T-cell (primary cell): ENCODE measurements around the gene ROGDI. TPM values are rescaled to one million over a fixed set of nuclear protein-coding genes. Genes with fewer than 3 reads are reported as not detected.
"Not testable (repeated sequence)": the region's sequence is repeated elsewhere in the genome, so short reads cannot be mapped to it uniquely, and the experiment has no call there.

ENCODE experiments used
- ATAC-seq, 4 experiments: fragments of 200-7000 bp in 3 of 4; fragments of 150-1000 bp in 1 of 4; cut with Tn5 transposase; replicated peaks in 1 of 4; 1 replicate in 3 of 4; 2 replicates in 1 of 4; pipeline ENCODE4 v1.10.0; 2021; ENCODE audit warnings: moderate library complexity in 3 of 4, mild to moderate bottlenecking in 2 of 4, moderate number of reproducible peaks in 1 of 4
- CTCF ChIA-PET, 2 donors: fragments of 300-600 bp; sonication (Branson Sonifier 250); formaldehyde crosslinking; loops; one replicate each; lab custom pipeline; 2022; ENCODE audit warnings: antibody characterized with exemption in 2 of 2; lab: Charles Lee
- POLR2A ChIA-PET, 2 donors: fragments of 300-600 bp; sonication (Branson Sonifier 250); formaldehyde crosslinking; loops; one replicate each; lab custom pipeline; 2022; ENCODE audit warnings: antibody characterized with exemption in 2 of 2; lab: Charles Lee
- DNase-seq, 35 experiments: peaks; one replicate each; pipeline versions ENCODE4 v3.0.0 to v3.0.0-alpha.2; 2013 to 2023
- H3K27ac ChIP-seq: one replicate; pipeline ENCODE4 v1.5.1; 2013; ENCODE audit warnings: low read length
- H3K27me3 ChIP-seq, 2 experiments: replicated peaks in 1 of 2; 1 replicate in 1 of 2; 2 replicates in 1 of 2; pipeline versions ENCODE4 v1.6.1 to v1.7.0; 2013; ENCODE audit warnings: low read length in 1 of 2, mixed read lengths in 1 of 2; ENCODE audit not compliant: control insufficient read depth in 2 of 2, insufficient read depth in 2 of 2; ENCODE audit errors: extremely low read depth in 1 of 2
- H3K36me3 ChIP-seq, 2 donors: 1 replicate in 1 of 2; 2 replicates in 1 of 2; pipeline versions ENCODE4 v1.6.1 to v1.7.0; 2013; ENCODE audit warnings: low read length in 1 of 2; ENCODE audit not compliant: control insufficient read depth in 2 of 2, insufficient read depth in 1 of 2; ENCODE audit errors: extremely low read depth in 1 of 2
- H3K4me1 ChIP-seq, 2 experiments: 1 replicate in 1 of 2; 2 replicates in 1 of 2; pipeline versions ENCODE4 v1.6.1 to v1.7.0; 2013; ENCODE audit warnings: low read length in 2 of 2, mixed read lengths in 1 of 2; ENCODE audit not compliant: insufficient read depth in 2 of 2, control insufficient read depth in 1 of 2; ENCODE audit errors: extremely low read depth in 1 of 2
- H3K4me3 ChIP-seq, 2 donors: 1 replicate in 1 of 2; 2 replicates in 1 of 2; pipeline versions ENCODE4 v1.5.1 to v1.7.0; 2013; ENCODE audit warnings: mild to moderate bottlenecking in 2 of 2, low read length in 1 of 2, moderate library complexity in 1 of 2; ENCODE audit not compliant: control insufficient read depth in 1 of 2; ENCODE audit errors: extremely low read depth in 1 of 2
- H3K9me3 ChIP-seq: 2 replicates; pipeline ENCODE4 v1.7.0; 2013
- H3K27ac Mint-ChIP-seq, 2 donors: one replicate each; pipeline ENCODE4 v1.8.0; 2020 to 2021; ENCODE audit warnings: mild to moderate bottlenecking in 2 of 2, mixed read lengths in 2 of 2
- H3K27me3 Mint-ChIP-seq, 2 donors: one replicate each; pipeline ENCODE4 v1.8.0; 2021 to 2022; ENCODE audit warnings: mixed read lengths in 2 of 2
- H3K36me3 Mint-ChIP-seq: one replicate; pipeline ENCODE4 v1.8.0; 2021; ENCODE audit warnings: mixed read lengths
- H3K4me1 Mint-ChIP-seq, 3 donors: one replicate each; pipeline ENCODE4 v1.8.0; 2020 to 2022; ENCODE audit warnings: mixed read lengths in 3 of 3, mild to moderate bottlenecking in 1 of 3
- H3K4me3 Mint-ChIP-seq, 3 donors: one replicate each; pipeline ENCODE4 v1.8.0; 2020 to 2022; ENCODE audit warnings: mild to moderate bottlenecking in 3 of 3, mixed read lengths in 3 of 3, moderate library complexity in 3 of 3
- H3K9me3 Mint-ChIP-seq, 3 donors: one replicate each; pipeline ENCODE4 v1.8.0; 2020 to 2022; ENCODE audit warnings: mixed read lengths in 3 of 3
- WGBS: methylation state at CpG from one replicate; pipeline ENCODE4 v1.1.5; 2013; ENCODE audit warnings: missing lambda C conversion rate; ENCODE audit not compliant: insufficient coverage; 5-methylcytosine and 5-hydroxymethylcytosine counted together
- total RNA-seq, 35 experiments: library from RNA in 6 of 35; stranded (reverse) in 6 of 35; fragments of 120-200 nt in 1 of 35; gene quantifications; one replicate each; pipeline versions ENCODE4 v1.2.1 to v1.2.4 and lab custom pipeline; 2013 to 2026

ROGDI gene
- total RNA-seq, 5 donors from 2014 or later (not counting 1 experiment from before 2014, with no cell fraction given), result 12.1 to 20.2 (median 13.2) TPM

DNA sequence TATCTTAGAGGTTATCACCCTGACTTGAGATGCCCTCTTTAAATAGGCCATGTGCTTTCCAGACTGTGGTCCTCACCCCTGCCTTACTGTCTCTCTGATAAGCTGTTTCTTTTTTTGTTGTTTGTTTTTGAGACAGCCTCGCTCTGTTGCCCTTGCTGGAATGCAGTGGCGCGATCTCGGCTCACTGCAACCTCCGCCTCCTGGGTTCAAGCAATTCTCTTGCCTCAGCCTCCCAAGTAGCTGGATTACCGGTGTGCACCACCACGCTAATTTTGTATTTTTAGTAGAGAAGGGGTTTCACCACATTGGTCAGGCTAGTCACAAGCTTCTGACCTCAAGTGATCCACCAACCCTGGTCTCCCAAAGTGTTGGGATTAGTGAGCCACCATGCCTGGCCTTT, 13.5 kb downstream of the ROGDI start:
- Mint-ChIP-seq H3K4me1 (no peaks in the 10 kb centered on the region), H3K36me3 (no peaks in the 10 kb centered on the region), H3K27me3 (peaks cover 0 to 2% of the 10 kb centered on the region in 2 donors), H3K27ac (no peak overlapping the region), H3K4me3 (no peak overlapping the region), H3K9me3 (no peaks in the 10 kb centered on the region)
- peak in 1 of 4 experiments; percentile 42 for ATAC-seq
- H3K27ac ChIP-seq, result no peak overlapping the region
- WGBS, result 100% methylated on average over 1 of the region's 7 CpGs
- POLR2A ChIA-PET, result interaction anchor here in 1 of 2 donors (0.7 kb wide), 1 partner anchor 78 kb away, joined by 3 read pairs; no protein-coding TSS in a partner anchor
- no peaks in the 10 kb centered on the region for H3K4me1 ChIP-seq
- H3K36me3 ChIP-seq, result no peaks in the 10 kb centered on the region
- H3K27me3 ChIP-seq, result peaks cover 0 to 7% of the 10 kb centered on the region in 2 experiments
- H3K9me3 ChIP-seq, result no peaks in the 10 kb centered on the region
- no peak overlapping the region for H3K4me3 ChIP-seq
- CTCF ChIA-PET, result interaction anchor here in 1 of 2 donors (0.6 kb wide), 1 partner anchor 302 kb away, joined by 4 read pairs; no protein-coding TSS in a partner anchor
- no peak for DNase-seq

DNA sequence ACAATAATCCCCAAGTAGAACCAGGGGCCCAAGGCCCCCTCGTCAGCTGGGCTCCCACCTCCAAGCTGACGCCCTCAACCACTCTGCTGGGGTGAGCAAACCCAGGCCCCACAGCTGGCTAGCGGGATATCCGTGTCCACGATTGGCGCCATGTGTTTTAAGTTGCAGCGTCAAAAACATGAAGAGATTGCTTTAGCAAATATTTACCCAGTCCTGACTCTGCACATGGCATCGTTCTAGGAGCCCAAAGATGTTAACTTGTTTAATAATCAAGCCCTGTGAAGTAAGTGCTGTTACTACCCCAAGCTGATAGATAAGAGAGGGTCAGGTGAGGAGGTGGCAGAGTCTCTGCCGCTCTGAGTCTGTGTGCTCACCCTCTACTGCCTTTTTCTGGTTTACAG, 13.9 kb downstream of the ROGDI start:
- H3K4me3 Mint-ChIP-seq, result no peak overlapping the region
- H3K27me3 Mint-ChIP-seq, result peaks cover 0 to 2% of the 10 kb centered on the region in 2 donors
- no peaks in the 10 kb centered on the region for H3K9me3 Mint-ChIP-seq
- Histone ChIP-seq H3K27ac (no peak overlapping the region), H3K4me1 (no peaks in the 10 kb centered on the region), H3K36me3 (no peaks in the 10 kb centered on the region), H3K9me3 (no peaks in the 10 kb centered on the region), H3K4me3 (no peak overlapping the region), H3K27me3 (peaks cover 0 to 9% of the 10 kb centered on the region in 2 experiments)
- no peaks in the 10 kb centered on the region for H3K36me3 Mint-ChIP-seq
- POLR2A ChIA-PET, result interaction anchor here in 1 of 2 donors (0.7 kb wide), 1 partner anchor 78 kb away, joined by 3 read pairs; no protein-coding TSS in a partner anchor
- DNase-seq, result no peak
- no peaks in the 10 kb centered on the region for H3K4me1 Mint-ChIP-seq
- 64% methylated on average over 2 of the region's 9 CpGs for WGBS
- H3K27ac Mint-ChIP-seq, result no peak overlapping the region
- CTCF ChIA-PET, result no interaction called here
- ATAC-seq, result no peak

DNA sequence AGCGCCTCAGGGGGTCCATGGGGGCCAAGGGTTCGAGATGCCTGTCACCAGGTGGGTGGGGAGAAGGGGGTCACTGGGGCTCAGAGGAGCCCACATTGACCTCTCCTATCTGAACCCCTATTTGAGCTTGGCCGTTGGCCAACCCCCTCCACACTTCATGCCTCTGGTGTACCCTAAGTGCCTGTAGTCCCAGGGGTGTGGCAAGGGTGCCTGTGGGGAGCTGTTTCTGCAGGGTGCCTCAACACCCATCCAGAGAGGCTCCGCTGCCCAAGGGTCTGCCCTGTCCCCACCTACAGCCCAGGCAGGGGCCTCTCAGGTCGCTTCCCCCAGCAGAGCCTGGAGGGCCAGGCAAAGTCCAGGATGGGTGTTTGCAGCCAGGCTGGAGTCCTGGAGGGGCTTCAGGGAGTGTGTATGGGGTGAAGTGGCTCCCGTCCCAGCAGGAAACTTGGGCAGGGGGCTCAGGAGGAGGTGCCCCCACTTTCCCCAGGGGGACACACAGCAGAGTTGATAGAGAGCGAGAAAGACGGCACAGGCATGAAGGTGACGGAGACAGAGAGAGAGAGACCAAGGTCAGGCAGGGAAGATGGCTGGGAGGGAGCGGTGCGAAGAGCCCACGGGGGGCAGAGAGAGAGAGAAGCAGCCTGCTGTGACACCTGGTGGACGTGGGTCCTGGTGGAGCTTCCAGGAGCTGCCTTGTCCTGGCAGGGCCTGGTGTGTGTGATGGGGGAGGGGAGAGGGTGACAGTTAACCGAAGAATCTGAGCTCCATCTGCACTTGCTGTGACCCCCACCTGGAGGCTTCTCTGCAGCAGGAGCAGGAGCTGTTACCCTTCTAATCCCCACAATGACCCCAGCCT, 14.6 kb downstream of the ROGDI start, which contains the start of gene SEPTIN12:
Gene SEPTIN12 (minus strand): TSS at position 719 of the 856 bp plus-strand sequence. CDS start 700 bp downstream, at position 19.
- no peaks in the 10 kb centered on the region for H3K36me3 ChIP-seq
- no peak within 1 kb of the TSS for H3K4me3 ChIP-seq
- ChIA-PET POLR2A (no interaction called here), CTCF (no interaction called here)
- ATAC-seq (no peak), DNase-seq (no peak)
- 84% methylated on average over 8 of the region's 14 CpGs for WGBS
- peak within 1 kb of the TSS in 1 of 2 donors; percentile 8 for H3K27ac Mint-ChIP-seq
- H3K4me3 Mint-ChIP-seq, result no peak within 1 kb of the TSS
- no peaks in the 10 kb centered on the region for H3K9me3 ChIP-seq
- peaks cover 0 to 2% of the 10 kb centered on the region in 2 donors for H3K27me3 Mint-ChIP-seq
- no peaks in the 10 kb centered on the region for H3K36me3 Mint-ChIP-seq
- H3K4me1 Mint-ChIP-seq, result no peaks in the 10 kb centered on the region
- peaks cover 0 to 9% of the 10 kb centered on the region in 2 experiments for H3K27me3 ChIP-seq
- H3K9me3 Mint-ChIP-seq, result no peaks in the 10 kb centered on the region
- H3K27ac ChIP-seq, result no peak within 1 kb of the TSS
- H3K4me1 ChIP-seq, result no peaks in the 10 kb centered on the region

DNA sequence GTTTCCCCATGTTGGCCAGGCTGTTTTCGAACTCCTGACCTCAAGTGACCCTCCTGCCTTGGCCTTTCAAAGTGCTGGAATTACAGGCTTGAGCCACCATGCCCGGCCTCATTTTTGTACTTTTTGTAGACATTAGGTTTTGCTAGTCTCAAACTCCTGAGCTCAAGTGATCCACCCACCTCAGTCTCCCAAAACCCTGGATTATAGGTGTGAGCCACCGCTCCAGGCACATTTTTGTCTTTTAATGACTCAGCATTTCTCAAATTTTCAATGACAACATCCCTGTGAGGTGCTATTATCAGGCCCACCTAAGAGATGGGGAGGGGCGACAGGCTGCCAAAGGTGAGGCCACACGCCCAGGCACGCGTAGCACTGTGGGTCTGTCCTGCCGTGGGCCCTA, 15.4 kb downstream of the ROGDI start:
- ATAC-seq, result no peak
- Histone ChIP-seq H3K4me1 (no peaks in the 10 kb centered on the region), H3K9me3 (no peaks in the 10 kb centered on the region), H3K36me3 (no peaks in the 10 kb centered on the region), H3K27me3 (peaks cover 0 to 9% of the 10 kb centered on the region in 2 experiments), H3K4me3 (no peak overlapping the region), H3K27ac (no peak overlapping the region)
- Mint-ChIP-seq H3K27ac (no peak overlapping the region), H3K9me3 (no peaks in the 10 kb centered on the region), H3K4me1 (no peaks in the 10 kb centered on the region), H3K27me3 (peaks cover 0 to 2% of the 10 kb centered on the region in 2 donors), H3K36me3 (no peaks in the 10 kb centered on the region), H3K4me3 (no peak overlapping the region)
- ChIA-PET CTCF (no interaction called here), POLR2A (no interaction called here)
- DNase-seq, result no peak
- 84% methylated on average over 2 of the region's 8 CpGs for WGBS

DNA sequence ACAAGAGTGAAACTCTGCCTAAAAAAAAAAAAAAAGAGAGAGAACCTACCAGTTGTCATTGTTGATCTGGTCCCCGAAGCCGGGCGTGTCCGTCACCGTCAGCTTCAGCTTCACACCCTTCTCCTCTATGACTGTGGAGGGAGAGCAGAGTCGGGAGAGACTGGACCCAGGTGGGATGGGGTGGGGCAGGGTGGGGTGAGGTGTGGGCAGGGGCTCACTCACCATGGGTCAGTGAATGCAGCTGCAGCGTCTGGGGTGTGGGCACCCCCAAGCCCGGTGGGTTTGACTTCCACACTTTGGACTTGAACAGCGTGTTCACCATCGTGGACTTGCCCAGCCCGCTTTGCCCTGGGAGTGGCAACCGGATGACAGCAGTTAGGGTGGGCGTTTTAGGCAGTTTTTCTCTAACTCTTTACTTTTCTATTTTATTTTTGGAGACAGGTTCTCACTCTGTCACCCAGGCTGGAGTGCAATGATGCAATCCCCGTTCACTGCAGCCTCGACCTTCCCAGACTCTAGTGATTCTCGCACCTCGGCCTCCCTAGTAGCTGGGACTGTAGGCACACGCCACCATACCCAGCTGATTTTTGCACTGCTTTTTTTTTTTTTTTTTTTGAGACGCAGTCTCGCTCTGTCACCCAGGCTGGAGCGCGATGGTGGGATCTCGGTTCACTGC, 16.5 kb downstream of the ROGDI start:
- no peaks in the 10 kb centered on the region for H3K4me1 Mint-ChIP-seq
- ChIA-PET POLR2A (no interaction called here), CTCF (no interaction called here)
- peaks cover 0 to 9% of the 10 kb centered on the region in 2 experiments for H3K27me3 ChIP-seq
- H3K27ac ChIP-seq, result no peak overlapping the region
- H3K36me3 ChIP-seq, result no peaks in the 10 kb centered on the region
- no peak overlapping the region for H3K4me3 Mint-ChIP-seq
- H3K36me3 Mint-ChIP-seq, result no peaks in the 10 kb centered on the region
- H3K27me3 Mint-ChIP-seq, result peaks cover 0 to 2% of the 10 kb centered on the region in 2 donors
- H3K4me3 ChIP-seq, result no peak overlapping the region
- WGBS, result 91% methylated on average over 8 of the region's 23 CpGs
- ATAC-seq (no peak), DNase-seq (no peak)
- H3K9me3 ChIP-seq, result no peaks in the 10 kb centered on the region
- H3K27ac Mint-ChIP-seq, result no peak overlapping the region
- no peaks in the 10 kb centered on the region for H3K9me3 Mint-ChIP-seq
- no peaks in the 10 kb centered on the region for H3K4me1 ChIP-seq

DNA sequence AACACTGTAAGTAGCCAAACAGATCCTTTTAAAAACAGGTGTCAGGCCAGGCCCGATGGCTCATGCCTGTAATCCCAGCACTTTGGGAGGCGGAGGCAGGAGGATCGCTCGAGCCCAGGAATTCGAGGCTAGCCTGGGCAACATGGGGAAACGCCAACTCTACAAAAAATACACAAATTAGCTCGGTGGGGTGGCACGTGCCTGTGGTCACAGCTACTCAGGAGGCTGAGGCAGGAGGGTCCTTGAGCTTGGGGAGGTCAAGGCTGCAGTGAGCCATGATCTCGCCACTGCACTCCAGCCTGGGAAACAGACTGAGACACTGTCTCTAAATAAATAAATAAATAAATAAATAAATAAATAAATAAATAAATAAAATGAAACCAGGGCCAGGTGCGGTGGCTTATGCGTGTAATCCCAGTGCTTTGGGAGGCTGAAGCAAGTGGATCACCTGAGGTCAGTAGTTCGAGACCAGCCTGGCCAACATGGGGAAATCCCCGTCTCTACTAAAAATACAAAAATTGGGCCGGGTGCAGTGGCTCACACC, 17.9 kb downstream of the ROGDI start:
- WGBS, result 94% methylated on average over 8 of the region's 14 CpGs
- H3K9me3 ChIP-seq, H3K27ac ChIP-seq, H3K36me3 Mint-ChIP-seq, H3K4me3 ChIP-seq, H3K36me3 ChIP-seq, H3K27me3 Mint-ChIP-seq, POLR2A ChIA-PET, H3K4me1 Mint-ChIP-seq, DNase-seq, H3K27ac Mint-ChIP-seq, H3K4me3 Mint-ChIP-seq, ATAC-seq, H3K27me3 ChIP-seq, H3K4me1 ChIP-seq, H3K9me3 Mint-ChIP-seq, CTCF ChIA-PET: not testable (repeated sequence)
